Stimulated activated CD8-positive, alpha-beta memory T cell treated with anti-CD3 and anti-CD28 coated beads, Interleukin-4, amount 100 ng/mL, for 48 hours (primary cell): Measurements from ENCODE around the gene FUS.
"Not testable (repeated sequence)": the region's sequence is repeated elsewhere in the genome, so short reads cannot be mapped to it uniquely, and the experiment has no call there.

Experiments used
- DNase-seq: peaks from one replicate; pipeline ENCODE4 v3.0.0-alpha.2; 2020

Gene FUS

GRCh38 chr16:31179747-31180459 is at the start of gene FUS:
Gene FUS, plus strand, starts transcription at chr16:31180139. Its CDS starts 76 bp downstream, at chr16:31180215.
- DNase-seq = peak; percentile 94

GRCh38 chr16:31130336-31130891 is 49.5 kb upstream of the FUS start:
- no peak for DNase-seq

GRCh38 chr16:31130899-31131298 is 49.0 kb upstream of the FUS start:
- no peak for DNase-seq

- DNase-seq = no peak
Observed at GRCh38 chr16:31131416-31131815, 48.5 kb upstream of the FUS start.

GRCh38 chr16:31131841-31132271 is 48.1 kb upstream of the FUS start:
- no peak for DNase-seq

- no peak for DNase-seq
Observed at GRCh38 chr16:31132303-31132979, 47.5 kb upstream of the FUS start.

GRCh38 chr16:31133046-31133501 is 46.9 kb upstream of the FUS start:
- no peak for DNase-seq

- no peak for DNase-seq
Observed at GRCh38 chr16:31134091-31134571, 45.8 kb upstream of the FUS start.

- no peak for DNase-seq
Observed at GRCh38 chr16:31134625-31135534, 45.1 kb upstream of the FUS start.

- no peak for DNase-seq
Observed at GRCh38 chr16:31135535-31136286, 44.2 kb upstream of the FUS start, which contains the start of gene PRSS8. Gene PRSS8, minus strand, starts transcription at chr16:31135727. Its CDS starts 229 bp downstream, at chr16:31135498.

GRCh38 chr16:31136287-31136662 is 43.7 kb upstream of the FUS start:
- no peak for DNase-seq

- not testable (repeated sequence) for DNase-seq
Observed at GRCh38 chr16:31136822-31137499, 43.0 kb upstream of the FUS start.

- no peak for DNase-seq
Observed at GRCh38 chr16:31138621-31139578, 41.0 kb upstream of the FUS start.

GRCh38 chr16:31141071-31141469 is 38.9 kb upstream of the FUS start:
- not testable (repeated sequence) for DNase-seq

- peak; percentile 35 for DNase-seq
Observed at GRCh38 chr16:31141489-31142108, 38.3 kb upstream of the FUS start.

- peak; percentile 100 for DNase-seq
Observed at GRCh38 chr16:31142109-31143010, 37.6 kb upstream of the FUS start.

- no peak for DNase-seq
Observed at GRCh38 chr16:31143011-31143693, 36.8 kb upstream of the FUS start.

- DNase-seq = no peak
Observed at GRCh38 chr16:31143694-31144148, 36.2 kb upstream of the FUS start.
